ENCODE data around the gene FFAR2. TPM values are rescaled to one million over a fixed set of nuclear protein-coding genes. Genes with fewer than 3 reads are reported as not detected.

The FFAR2 gene
- 1 to 10 TPM in 1 of 5 donors, not detected in 4; 1.4 TPM for total RNA-seq
- under 1 TPM; 0.35 to 0.62 (median 0.46) TPM for polyA plus RNA-seq
- long read RNA-seq, donor 1, partial matches to known transcripts, result 0 of 1 reads
- long read RNA-seq, donor 1, other reads (novel, unspliced or antisense), result 0 of 1 reads
- long read RNA-seq, donor 2, result 0 reads
- long read RNA-seq, donor 3, result 0 reads
- long read RNA-seq, donor 4, result 0 reads
- long read RNA-seq, donor 5, partial matches to known transcripts, result 0 of 1 reads
- long read RNA-seq, donor 5, other reads (novel, unspliced or antisense), result 0 of 1 reads
- long read RNA-seq, donor 6, result 0 reads
- long read RNA-seq, donor 7, result 0 reads
- long read RNA-seq, donor 8, result 0 reads
- long read RNA-seq, donor 9, result 0 reads
- long read RNA-seq, donor 10, result 0 reads

DNA sequence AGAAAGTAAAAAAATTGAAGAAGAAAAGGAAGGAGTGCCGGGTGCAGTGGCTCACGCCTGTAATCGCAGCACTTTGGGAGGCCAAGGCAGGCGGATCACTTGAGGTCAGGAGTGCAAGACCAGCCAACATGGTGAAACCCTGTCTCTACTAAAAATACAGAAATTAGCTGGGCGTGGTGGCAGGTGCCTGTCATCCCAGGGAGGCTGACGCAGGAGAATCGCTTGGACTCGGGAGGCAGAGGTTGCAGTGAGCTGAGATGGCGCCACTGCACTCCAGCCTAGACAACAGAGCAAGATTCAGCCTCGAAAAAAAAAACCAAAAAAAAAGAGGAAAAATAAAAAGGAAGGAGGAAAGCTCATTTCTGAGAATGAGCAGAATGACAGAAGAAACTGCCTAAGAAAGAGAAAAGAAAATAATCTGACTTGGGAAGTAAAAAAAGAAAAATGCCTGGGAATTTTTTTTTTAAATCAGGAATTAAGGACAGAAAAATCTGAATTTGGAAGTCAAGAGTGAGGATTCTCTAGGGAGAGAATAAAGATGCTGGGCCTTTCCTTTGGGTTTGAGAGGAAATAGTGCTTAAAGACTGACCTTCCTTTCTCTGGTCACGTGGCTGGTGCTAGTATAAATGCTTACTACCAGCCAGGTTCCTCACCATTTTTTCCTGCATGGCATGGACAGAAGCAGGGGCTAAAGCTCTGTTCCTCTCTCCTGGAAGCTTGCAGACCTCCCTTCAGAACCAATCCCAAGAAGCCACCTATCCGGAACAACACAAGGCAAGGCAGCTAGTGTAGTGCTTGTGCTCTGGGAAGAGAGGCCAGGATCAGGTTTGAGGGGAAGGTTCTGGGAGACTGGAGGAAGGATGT is at the start of gene FFAR2:
Gene FFAR2 (plus strand): TSS at position 652 of the 864 bp plus-strand sequence. CDS start 1,458 bp downstream, outside the sequence.
- WGBS, 5 donors, result 83 to 91% (median 90%) methylated on average over 12 of the region's 12 CpGs
- H3K4me3 ChIP-seq, result peak within 1 kb of the TSS in 2 of 4 donors; percentile 24 to 34
- peaks cover 0 to 11% (median 3%) of the 10 kb centered on the region in 3 donors for H3K27me3 ChIP-seq

DNA sequence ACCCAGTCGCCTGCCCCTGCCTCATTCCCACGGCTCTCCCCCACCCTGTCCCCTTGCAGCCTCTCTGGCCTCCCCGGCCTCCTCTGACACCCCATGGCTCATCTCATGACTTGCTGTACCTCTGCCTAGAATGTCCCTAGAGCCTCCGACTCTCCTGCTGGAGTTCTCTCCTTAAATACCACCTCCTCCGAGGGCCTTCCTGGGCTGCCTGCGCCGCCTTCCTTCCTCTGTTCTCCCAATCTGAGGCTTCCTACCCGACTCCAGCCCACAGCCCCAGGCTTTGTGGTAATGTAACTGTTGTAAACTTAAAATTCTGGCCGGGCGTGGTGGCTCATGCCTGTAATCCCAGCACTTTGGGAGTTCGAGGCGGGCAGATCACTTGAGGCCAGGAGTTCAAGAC is 49.5 kb upstream of the FFAR2 start:
- Histone ChIP-seq H3K4me3 (no peak overlapping the region), H3K27me3 (no peaks in the 10 kb centered on the region), H3K36me3 (no peaks in the 10 kb centered on the region), H3K27ac (no peak overlapping the region), H3K4me1 (peaks cover 0 to 10% (median 4%) of the 10 kb centered on the region in 4 donors), H3K9me3 (no peaks in the 10 kb centered on the region)
- intact Hi-C loops (cut with DNase I; ENCODE audit: low total_unique reads), result no loop called here
- WGBS, 5 donors, result 90 to 93% (median 91%) methylated on average over 12 of the region's 12 CpGs
- no peak for DNase-seq
- TF ChIP-seq, protein P1, sequence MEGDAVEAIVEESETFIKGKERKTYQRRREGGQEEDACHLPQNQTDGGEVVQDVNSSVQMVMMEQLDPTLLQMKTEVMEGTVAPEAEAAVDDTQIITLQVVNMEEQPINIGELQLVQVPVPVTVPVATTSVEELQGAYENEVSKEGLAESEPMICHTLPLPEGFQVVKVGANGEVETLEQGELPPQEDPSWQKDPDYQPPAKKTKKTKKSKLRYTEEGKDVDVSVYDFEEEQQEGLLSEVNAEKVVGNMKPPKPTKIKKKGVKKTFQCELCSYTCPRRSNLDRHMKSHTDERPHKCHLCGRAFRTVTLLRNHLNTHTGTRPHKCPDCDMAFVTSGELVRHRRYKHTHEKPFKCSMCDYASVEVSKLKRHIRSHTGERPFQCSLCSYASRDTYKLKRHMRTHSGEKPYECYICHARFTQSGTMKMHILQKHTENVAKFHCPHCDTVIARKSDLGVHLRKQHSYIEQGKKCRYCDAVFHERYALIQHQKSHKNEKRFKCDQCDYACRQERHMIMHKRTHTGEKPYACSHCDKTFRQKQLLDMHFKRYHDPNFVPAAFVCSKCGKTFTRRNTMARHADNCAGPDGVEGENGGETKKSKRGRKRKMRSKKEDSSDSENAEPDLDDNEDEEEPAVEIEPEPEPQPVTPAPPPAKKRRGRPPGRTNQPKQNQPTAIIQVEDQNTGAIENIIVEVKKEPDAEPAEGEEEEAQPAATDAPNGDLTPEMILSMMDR (IDR thresholded peaks at IDR 0.05), result no peak
- no peak for TF ChIP-seq EP300 (IDR thresholded peaks at IDR 0.05)
- TF ChIP-seq POLR2AphosphoS5 (IDR thresholded peaks at IDR 0.05), result no peak
- no peak for TF ChIP-seq POLR2A (IDR thresholded peaks at IDR 0.05)

More for the DNA sequence above, at the start of gene FFAR2:
- no peak for TF ChIP-seq POLR2A (IDR thresholded peaks at IDR 0.05)
- H3K4me1 ChIP-seq, result peaks cover 0 to 39% (median 16%) of the 10 kb centered on the region in 4 donors
- H3K36me3 ChIP-seq, result no peaks in the 10 kb centered on the region
- no peaks in the 10 kb centered on the region for H3K9me3 ChIP-seq
- DNase-seq, result no peak
- H3K27ac ChIP-seq, result peak within 1 kb of the TSS in 3 of 5 donors; percentile 2 to 77 (median 68)
- intact Hi-C loops (cut with DNase I; ENCODE audit: low total_unique reads), result no loop called here

DNA sequence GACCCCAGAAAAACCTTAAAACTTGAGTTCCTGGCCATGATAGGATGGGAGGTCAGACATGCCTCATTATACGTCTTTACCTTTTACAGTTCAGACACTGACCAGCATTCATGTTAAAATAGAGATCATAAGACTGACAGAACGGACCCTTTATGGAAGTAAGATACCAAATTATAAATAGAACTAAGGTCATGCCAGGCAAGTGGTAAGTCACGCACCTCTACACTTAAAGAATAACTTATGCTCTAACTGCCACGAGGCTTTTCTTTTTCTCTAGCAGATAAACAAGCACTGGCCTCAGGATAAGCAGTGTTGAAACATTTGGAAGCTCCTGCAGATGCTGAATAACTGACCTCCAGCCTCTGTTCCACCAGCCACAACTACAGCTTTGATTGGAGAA is 48.8 kb upstream of the FFAR2 start:
- Histone ChIP-seq H3K27ac (no peak overlapping the region), H3K36me3 (no peaks in the 10 kb centered on the region), H3K4me1 (peaks cover 0 to 10% (median 4%) of the 10 kb centered on the region in 4 donors), H3K27me3 (no peaks in the 10 kb centered on the region), H3K9me3 (no peaks in the 10 kb centered on the region), H3K4me3 (no peak overlapping the region)
- TF ChIP-seq EP300 (IDR thresholded peaks at IDR 0.05), result no peak
- no peak for TF ChIP-seq POLR2AphosphoS5 (IDR thresholded peaks at IDR 0.05)
- TF ChIP-seq POLR2A (IDR thresholded peaks at IDR 0.05), result no peak
- TF ChIP-seq, protein P1 (IDR thresholded peaks at IDR 0.05), result no peak
- DNase-seq, result no peak
- 61 to 76% (median 72%) methylated on average over 4 of the region's 4 CpGs for WGBS, 5 donors
- intact Hi-C loops (cut with DNase I; ENCODE audit: low total_unique reads), result no loop called here

DNA sequence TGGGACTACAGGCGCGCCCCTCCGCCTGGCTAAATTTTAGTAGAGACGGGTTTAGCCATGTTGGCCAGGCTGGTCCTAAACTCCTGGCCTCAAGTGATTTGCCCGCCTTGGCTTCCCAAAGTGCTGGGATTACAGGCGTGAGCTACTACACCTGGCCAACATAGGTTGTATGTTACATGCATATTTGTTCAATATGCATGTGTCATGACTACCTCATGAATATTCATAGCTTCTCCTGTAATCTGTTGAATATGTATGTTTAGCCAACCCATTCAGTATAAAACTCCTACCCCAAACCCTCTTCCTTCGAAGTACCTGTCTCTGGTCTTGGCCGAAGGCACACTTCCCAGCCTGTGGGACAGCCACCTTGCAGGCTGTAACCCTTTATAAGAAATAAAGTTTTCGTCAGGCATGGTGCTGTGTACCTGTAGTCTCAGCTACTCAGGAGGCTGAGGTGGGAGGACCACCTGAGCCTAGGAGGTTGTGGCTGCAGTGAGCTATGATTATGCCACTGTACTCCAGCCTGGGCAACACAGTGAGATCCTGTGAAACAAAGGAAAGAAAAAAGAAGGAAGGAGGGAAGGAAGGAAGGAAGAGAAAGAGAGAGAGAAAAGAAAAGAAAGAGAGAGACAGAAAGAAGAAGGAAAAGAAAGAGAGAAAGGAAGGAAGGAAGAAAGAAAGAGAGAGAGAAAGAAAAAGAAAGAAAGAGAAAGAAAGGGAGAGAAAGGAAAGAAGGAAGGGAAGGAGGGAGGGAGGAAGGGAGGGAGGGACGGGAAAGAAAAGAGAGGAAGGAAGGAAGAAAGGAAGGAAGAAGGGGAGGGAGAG is 47.9 kb upstream of the FFAR2 start:
- TF ChIP-seq, protein P1 (IDR thresholded peaks at IDR 0.05), result no peak
- TF ChIP-seq POLR2A (IDR thresholded peaks at IDR 0.05), result no peak
- TF ChIP-seq POLR2AphosphoS5 (IDR thresholded peaks at IDR 0.05), result no peak
- no peak for TF ChIP-seq EP300 (IDR thresholded peaks at IDR 0.05)
- WGBS, 5 donors, result 85 to 98% (median 88%) methylated on average over 10 of the region's 10 CpGs
- H3K27me3 ChIP-seq, result no peaks in the 10 kb centered on the region

More for the DNA sequence above, 47.9 kb upstream of the FFAR2 start:
- DNase-seq, result no peak
- Histone ChIP-seq H3K9me3 (no peaks in the 10 kb centered on the region), H3K36me3 (no peaks in the 10 kb centered on the region), H3K4me1 (peaks cover 0 to 10% (median 4%) of the 10 kb centered on the region in 4 donors), H3K27ac (no peak overlapping the region), H3K4me3 (no peak overlapping the region)
- intact Hi-C loops (cut with DNase I; ENCODE audit: low total_unique reads), result no loop called here
